Mesenchymal stem cell (in vitro differentiated cells and primary cell): ENCODE data around the gene PAX5.

ENCODE experiments used
- DNase-seq: peaks from one replicate; pipeline ENCODE4 v3.0.0-alpha.2; 2013
- H2AFZ ChIP-seq: one replicate; pipeline ENCODE4 v1.6.1; 2013; ENCODE audit warnings: low read depth, mild to moderate bottlenecking, control low read depth, inconsistent platforms, low read length, moderate library complexity
- H2AK5ac ChIP-seq: 2 replicates; pipeline ENCODE4 v1.6.1; 2013; ENCODE audit warnings: low read length, moderate library complexity, mild to moderate bottlenecking, inconsistent platforms; ENCODE audit not compliant: severe bottlenecking
- H2BK120ac ChIP-seq: one replicate; pipeline ENCODE4 v1.6.1; 2013; ENCODE audit warnings: low read depth, mild to moderate bottlenecking, inconsistent platforms, low read length, moderate library complexity
- H2BK12ac ChIP-seq, 2 experiments: one replicate each; pipeline ENCODE4 v1.6.1; 2013; ENCODE audit warnings: inconsistent platforms in 2 of 2, low read length in 2 of 2, mild to moderate bottlenecking in 2 of 2, moderate library complexity in 2 of 2, control low read depth in 1 of 2
- H2BK15ac ChIP-seq: one replicate; pipeline ENCODE4 v1.6.1; 2013; ENCODE audit warnings: mild to moderate bottlenecking, low read depth, inconsistent platforms; ENCODE audit not compliant: poor library complexity, severe bottlenecking
- H2BK5ac ChIP-seq: 2 replicates; pipeline ENCODE4 v1.6.1; 2013; ENCODE audit warnings: low read depth, mild to moderate bottlenecking, low read length, control low read depth, inconsistent platforms; ENCODE audit not compliant: poor library complexity, severe bottlenecking
- H3K14ac ChIP-seq, 2 experiments: one replicate each; pipeline ENCODE4 v1.6.1; 2013; ENCODE audit warnings: inconsistent platforms in 2 of 2, low read length in 2 of 2, control low read depth in 1 of 2, mild to moderate bottlenecking in 1 of 2, moderate library complexity in 1 of 2
- H3K18ac ChIP-seq, 2 experiments: one replicate each; pipeline ENCODE4 v1.6.1; 2013; ENCODE audit warnings: inconsistent platforms in 2 of 2, low read length in 2 of 2, control low read depth in 1 of 2, low read depth in 1 of 2, mild to moderate bottlenecking in 1 of 2
- H3K23ac ChIP-seq, 2 experiments: one replicate each; pipeline ENCODE4 v1.6.1; 2013; ENCODE audit warnings: inconsistent platforms in 2 of 2, low read length in 2 of 2, mild to moderate bottlenecking in 2 of 2, moderate library complexity in 2 of 2, control low read depth in 1 of 2
- H3K27ac ChIP-seq: 2 replicates; pipeline ENCODE4 v1.5.1; 2013; ENCODE audit warnings: mild to moderate bottlenecking, moderate library complexity, low read length, control low read depth, inconsistent platforms; ENCODE audit not compliant: poor library complexity, severe bottlenecking
- H3K27me3 ChIP-seq, 2 experiments: 2 replicates each; pipeline versions ENCODE4 v1.6.1 to v1.7.0; 2013; ENCODE audit warnings: low read length in 2 of 2, mild to moderate bottlenecking in 2 of 2, moderate library complexity in 2 of 2, control low read depth in 1 of 2, inconsistent platforms in 1 of 2; ENCODE audit not compliant: control insufficient read depth in 1 of 2, insufficient read depth in 1 of 2
- H3K36me3 ChIP-seq, 2 experiments: 2 replicates each; pipeline versions ENCODE4 v1.6.1 to v1.7.0; 2013; ENCODE audit warnings: low read length in 2 of 2, control low read depth in 1 of 2, inconsistent platforms in 1 of 2, low read depth in 1 of 2, mild to moderate bottlenecking in 1 of 2; ENCODE audit not compliant: insufficient read depth in 2 of 2, control insufficient read depth in 1 of 2
- H3K4ac ChIP-seq, 2 experiments: one replicate each; pipeline ENCODE4 v1.6.1; 2013; ENCODE audit warnings: inconsistent platforms in 2 of 2, low read length in 2 of 2, mild to moderate bottlenecking in 2 of 2, moderate library complexity in 2 of 2, control low read depth in 1 of 2, low read depth in 1 of 2
- H3K4me1 ChIP-seq: 2 replicates; pipeline ENCODE4 v1.6.1; 2013; ENCODE audit warnings: low read depth, low read length, control low read depth; ENCODE audit not compliant: control insufficient read depth, insufficient read depth
- H3K4me2 ChIP-seq: 2 replicates; pipeline ENCODE4 v1.6.1; 2013; ENCODE audit warnings: low read length, mild to moderate bottlenecking, inconsistent platforms; ENCODE audit not compliant: poor library complexity, severe bottlenecking
- H3K4me3 ChIP-seq, 2 experiments: 2 replicates each; pipeline versions ENCODE4 v1.5.1 to v1.7.0; 2013; ENCODE audit warnings: low read length in 2 of 2, mild to moderate bottlenecking in 2 of 2, control low read depth in 1 of 2, low read depth in 1 of 2; ENCODE audit not compliant: insufficient read depth in 1 of 2
- H3K79me1 ChIP-seq: replicated peaks from 2 replicates; pipeline ENCODE4 v1.6.1; 2013; ENCODE audit warnings: mild to moderate bottlenecking, control low read depth, low read length, inconsistent platforms; ENCODE audit not compliant: poor library complexity, severe bottlenecking
- H3K9ac ChIP-seq: 2 replicates; pipeline ENCODE4 v1.7.0; 2013; ENCODE audit warnings: mild to moderate bottlenecking, low read length, moderate library complexity
- H3K9me3 ChIP-seq: 2 replicates; pipeline ENCODE4 v1.7.0; 2013; ENCODE audit warnings: mild to moderate bottlenecking, low read length; ENCODE audit not compliant: control insufficient read depth
- H4K8ac ChIP-seq: one replicate; pipeline ENCODE4 v1.6.1; 2013; ENCODE audit warnings: inconsistent platforms, mild to moderate bottlenecking, low read length, moderate library complexity
- H4K91ac ChIP-seq: one replicate; pipeline ENCODE4 v1.6.1; 2013; ENCODE audit warnings: mild to moderate bottlenecking, low read length, inconsistent platforms
- WGBS: methylation state at CpG from one replicate; pipeline ENCODE4 v1.1.7; 2013; ENCODE audit warnings: mixed read lengths; 5-methylcytosine and 5-hydroxymethylcytosine counted together

The PAX5 gene

GRCh38 chr9:36900856-36901220 is 133.2 kb downstream of the PAX5 start:
- no peak overlapping the region for H3K23ac ChIP-seq
- H3K4ac ChIP-seq, result no peak overlapping the region
- H2BK15ac ChIP-seq, result no peak overlapping the region
- H3K36me3 ChIP-seq, result no peaks in the 10 kb centered on the region
- H2AK5ac ChIP-seq, result no peak overlapping the region
- 91% methylated on average over 6 of the region's 6 CpGs for WGBS
- no peaks in the 10 kb centered on the region for H3K9me3 ChIP-seq
- H3K4me1 ChIP-seq, result peaks cover 9% of the 10 kb centered on the region
- no peak overlapping the region for H3K9ac ChIP-seq
- H4K8ac ChIP-seq, result no peak overlapping the region
- H2BK5ac ChIP-seq, result no peak overlapping the region
- H3K79me1 ChIP-seq, result no peaks in the 10 kb centered on the region
- no peak overlapping the region for H2AFZ ChIP-seq
- peaks cover 95 to 99% of the 10 kb centered on the region in 2 experiments for H3K27me3 ChIP-seq
- H3K27ac ChIP-seq, result no peak overlapping the region
- no peak overlapping the region for H4K91ac ChIP-seq
- H3K4me3 ChIP-seq, result no peak overlapping the region
- no peak overlapping the region for H2BK12ac ChIP-seq
- H3K4me2 ChIP-seq, result no peak overlapping the region
- no peak overlapping the region for H2BK120ac ChIP-seq
- DNase-seq, result no peak
- H3K18ac ChIP-seq, result no peak overlapping the region
- H3K14ac ChIP-seq, result no peak overlapping the region

- H3K4me3 ChIP-seq, result no peak overlapping the region
- H4K91ac ChIP-seq, result no peak overlapping the region
- H3K9ac ChIP-seq, result no peak overlapping the region
- no peak overlapping the region for H2AFZ ChIP-seq
- no peak overlapping the region for H3K4ac ChIP-seq
- H3K9me3 ChIP-seq, result no peaks in the 10 kb centered on the region
- H3K36me3 ChIP-seq, result no peaks in the 10 kb centered on the region
- WGBS, result 87% methylated on average over 18 of the region's 18 CpGs
- peaks cover 9% of the 10 kb centered on the region for H3K4me1 ChIP-seq
- peaks cover 95 to 99% of the 10 kb centered on the region in 2 experiments for H3K27me3 ChIP-seq
- H4K8ac ChIP-seq, result no peak overlapping the region
- no peak overlapping the region for H2BK120ac ChIP-seq
- DNase-seq, result no peak
- H3K79me1 ChIP-seq, result no peaks in the 10 kb centered on the region
- no peak overlapping the region for H3K23ac ChIP-seq
- H3K27ac ChIP-seq, result no peak overlapping the region
- no peak overlapping the region for H3K4me2 ChIP-seq
- H2AK5ac ChIP-seq, result no peak overlapping the region
- H3K18ac ChIP-seq, result no peak overlapping the region
- H2BK15ac ChIP-seq, result no peak overlapping the region
- H2BK12ac ChIP-seq, result no peak overlapping the region
- H2BK5ac ChIP-seq, result no peak overlapping the region
- H3K14ac ChIP-seq, result no peak overlapping the region
These were observed 133.8 kb downstream of the PAX5 start for GRCh38 chr9:36900136-36900855.

- 86% methylated on average over 4 of the region's 4 CpGs for WGBS
These were observed 134.7 kb downstream of the PAX5 start for GRCh38 chr9:36899406-36899805.

GRCh38 chr9:36898431-36899020 is 135.5 kb downstream of the PAX5 start:
- H4K8ac ChIP-seq, result no peak overlapping the region
- H2AK5ac ChIP-seq, result no peak overlapping the region
- no peak for DNase-seq
- H3K4ac ChIP-seq, result no peak overlapping the region
- no peak overlapping the region for H2BK120ac ChIP-seq
- H3K9me3 ChIP-seq, result no peaks in the 10 kb centered on the region
- H2BK5ac ChIP-seq, result no peak overlapping the region
- H2AFZ ChIP-seq, result no peak overlapping the region
- no peak overlapping the region for H2BK15ac ChIP-seq
- no peak overlapping the region for H3K9ac ChIP-seq
- no peaks in the 10 kb centered on the region for H3K79me1 ChIP-seq
- H3K18ac ChIP-seq, result no peak overlapping the region
- H3K23ac ChIP-seq, result no peak overlapping the region
- H3K14ac ChIP-seq, result no peak overlapping the region
- no peaks in the 10 kb centered on the region for H3K36me3 ChIP-seq
- H3K4me3 ChIP-seq, result no peak overlapping the region
- no peak overlapping the region for H4K91ac ChIP-seq
- no peak overlapping the region for H3K4me2 ChIP-seq
- no peak overlapping the region for H2BK12ac ChIP-seq
- WGBS, result 87% methylated on average over 18 of the region's 18 CpGs
- H3K4me1 ChIP-seq, result peaks cover 5% of the 10 kb centered on the region
- H3K27me3 ChIP-seq, result peaks cover 93 to 98% of the 10 kb centered on the region in 2 experiments
- H3K27ac ChIP-seq, result no peak overlapping the region

More at GRCh38 chr9:36899406-36899805, 134.7 kb downstream of the PAX5 start:
- Histone ChIP-seq H3K79me1 (no peaks in the 10 kb centered on the region), H3K27ac (no peak overlapping the region), H3K4me1 (peaks cover 9% of the 10 kb centered on the region), H2BK15ac (no peak overlapping the region), H3K18ac (no peak overlapping the region), H2AFZ (no peak overlapping the region), H3K23ac (no peak overlapping the region), H4K8ac (no peak overlapping the region), H3K14ac (no peak overlapping the region), H4K91ac (no peak overlapping the region), H3K4me3 (no peak overlapping the region), H3K36me3 (no peaks in the 10 kb centered on the region), H3K27me3 (peaks cover 96 to 99% of the 10 kb centered on the region in 2 experiments), H3K4ac (no peak overlapping the region), H2AK5ac (no peak overlapping the region), H2BK120ac (no peak overlapping the region), H2BK5ac (no peak overlapping the region), H3K4me2 (no peak overlapping the region), H2BK12ac (no peak overlapping the region), H3K9ac (no peak overlapping the region), H3K9me3 (no peaks in the 10 kb centered on the region)
- DNase-seq, result no peak
